Measurements from ENCODE around the gene ERICH3. TPM values are rescaled to one million over a fixed set of nuclear protein-coding genes. Genes with fewer than 3 reads are reported as not detected.

ERICH3 gene
- total and polyA plus RNA-seq, 10 of the 15 experiments (the other 5 are each of a cell fraction or from before 2014, with no cell fraction given) = 0.03 to 0.09 (median 0.08) TPM; not detected in 7

- Histone ChIP-seq H3K4me3 (no peak overlapping the region), H3K79me2 (ENCODE audit: control insufficient read depth, insufficient read depth, low read length) (no peaks in the 10 kb centered on the region), H2AFZ (ENCODE audit: control insufficient read depth, low read depth, low read length) (no peak overlapping the region), H3K27ac (ENCODE audit: control insufficient read depth, insufficient read depth) (no peak overlapping the region), H3K27me3 (replicated peaks in 1 of 2; ENCODE audit: control insufficient read depth in 2 of 2, insufficient read depth in 2 of 2, low read length in 1 of 2) (no peaks in the 10 kb centered on the region), H4K20me1 (ENCODE audit: control insufficient read depth, insufficient read depth) (no peaks in the 10 kb centered on the region), H3K9ac (ENCODE audit: control insufficient read depth, insufficient read depth, low read length) (no peak overlapping the region), H3K36me3 (ENCODE audit: control insufficient read depth in 2 of 2, insufficient read depth in 2 of 2, low read length in 1 of 2) (no peaks in the 10 kb centered on the region), H3K4me1 (ENCODE audit: control insufficient read depth, insufficient read depth, low read length) (no peaks in the 10 kb centered on the region), H3K4me2 (ENCODE audit: control insufficient read depth, insufficient read depth) (no peak overlapping the region), H3K9me3 (replicated peaks; ENCODE audit: control insufficient read depth, insufficient read depth, low read length) (no peaks in the 10 kb centered on the region)
- DNase-seq (ENCODE audit: low read depth, low spot score) (no peak), FAIRE-seq (no peak), ATAC-seq (no peak)
- intact Hi-C loops (cut with micrococcal nuclease; ENCODE audit: unreplicated experiment) = loop anchor here (2.0 kb wide), 1 partner anchor 33 kb away; no protein-coding TSS in a partner anchor
- POLR2A ChIA-PET = no interaction called here
- SMC1A ChIA-PET (ENCODE audit: uncharacterized antibody, unreplicated experiment) = no interaction called here
- RAD21 ChIA-PET (ENCODE audit: unreplicated experiment) = no interaction called here
- no peak for TF ChIP-seq POU2F2 (IDR thresholded peaks at IDR 0.05; ENCODE audit: borderline replicate concordance, low read depth, low read length)
- TF ChIP-seq BCL11A (IDR thresholded peaks at IDR 0.05; ENCODE audit: low read depth, low read length) = no peak
- no peak for TF ChIP-seq YY1 (IDR thresholded peaks at IDR 0.05; ENCODE audit: low read depth, low read length)
- no peak for TF ChIP-seq ZBTB4 (CRISPR knock-in tag; IDR thresholded peaks at IDR 0.05)
- TF ChIP-seq BMI1 (IDR thresholded peaks at IDR 0.05; ENCODE audit: borderline replicate concordance) = no peak
- no peak for TF ChIP-seq BCL3 (IDR thresholded peaks at IDR 0.05; ENCODE audit: borderline replicate concordance, insufficient read depth, low read depth, low read length, poor library complexity, severe bottlenecking)
- no peak for TF ChIP-seq NFYA (IDR thresholded peaks at IDR 0.05; ENCODE audit: borderline replicate concordance, low read depth, low read length)
- no peak for TF ChIP-seq TCF3 (IDR thresholded peaks at IDR 0.05; ENCODE audit: borderline replicate concordance, insufficient read depth, low read depth, low read length)
- no peak for TF ChIP-seq JUND (IDR thresholded peaks at IDR 0.05; ENCODE audit: low read depth, low read length)
- TF ChIP-seq ZZZ3 (IDR thresholded peaks at IDR 0.05; ENCODE audit: control insufficient read depth, insufficient read length, low read depth) = no peak
- TF ChIP-seq SKIL (IDR thresholded peaks at IDR 0.05; ENCODE audit: low read depth, poor library complexity, severe bottlenecking) = no peak
- no peak for TF ChIP-seq MXI1 (IDR thresholded peaks at IDR 0.05; ENCODE audit: low read depth, low read length)
- TF ChIP-seq PKNOX1 (IDR thresholded peaks at IDR 0.05) = no peak
- BruUV-seq (replicated peaks) = no TSS peak
- CTCF ChIA-PET = interaction anchor here (0.5 to 1.3 kb wide), 2 partner anchors 12 to 1465 kb away, joined by 3 read pairs; no protein-coding TSS in a partner anchor
- in situ Hi-C loops (cut with MboI) = no loop called here
Observed at GRCh38 chr1:74609810-74610371, 63.7 kb downstream of the ERICH3 start.
